Retinal pigment epithelial cell (primary cell): Measurements from ENCODE around the gene A4GALT.

Experiments
- DNase-seq: peaks from one replicate; pipeline ENCODE4 v3.0.0-alpha.2; 2010; ENCODE audit warnings: low read depth
- H3K4me3 ChIP-seq: 2 replicates; pipeline ENCODE4 v1.5.1; 2011; ENCODE audit warnings: mild to moderate bottlenecking, low read length, control low read depth, moderate library complexity
- CTCF ChIP-seq: conservative IDR thresholded peaks from 2 replicates; pipeline ENCODE4 v1.5.1; 2011; ENCODE audit warnings: low read depth, low read length, control low read depth, inconsistent platforms

Gene A4GALT

GRCh38 chr22:42651134-42651533 lies 69.5 kb downstream of the A4GALT start:
- H3K4me3 ChIP-seq = no peak overlapping the region
- TF ChIP-seq CTCF = no peak
- no peak for DNase-seq

- DNase-seq = no peak
- TF ChIP-seq CTCF = no peak
- H3K4me3 ChIP-seq = peak within 1 kb of the TSS; percentile 87
Measured at GRCh38 chr22:42649246-42650099, 71.2 kb downstream of the A4GALT start, which contains the start of gene CYB5R3. Gene CYB5R3, minus strand, starts transcription at chr22:42649392. Its CDS starts 77 bp downstream, at chr22:42649315.

GRCh38 chr22:42648368-42649245 lies 72.1 kb downstream of the A4GALT start:
- H3K4me3 ChIP-seq = peak overlapping the region; percentile 87
- no peak for DNase-seq
- no peak for TF ChIP-seq CTCF

- TF ChIP-seq CTCF = no peak
- no peak for DNase-seq
- H3K4me3 ChIP-seq = peak overlapping the region; percentile 87
Measured at GRCh38 chr22:42648017-42648367, 72.7 kb downstream of the A4GALT start.

- no peak overlapping the region for H3K4me3 ChIP-seq
- TF ChIP-seq CTCF = no peak
- no peak for DNase-seq
Measured at GRCh38 chr22:42646569-42647525, 73.8 kb downstream of the A4GALT start.

GRCh38 chr22:42645938-42646568 lies 74.6 kb downstream of the A4GALT start:
- no peak for DNase-seq

More at GRCh38 chr22:42645938-42646568, 74.6 kb downstream of the A4GALT start:
- no peak overlapping the region for H3K4me3 ChIP-seq
- TF ChIP-seq CTCF = no peak
